ENCODE data around the gene CALB2.

CALB2 gene

GRCh38 chr16:71399801-71400563, 41.5 kb downstream of the CALB2 start:
- DNase-seq: no peak

- no peak for DNase-seq
These were observed 43.5 kb downstream of the CALB2 start for GRCh38 chr16:71402007-71402406.

GRCh38 chr16:71402674-71403073, 44.2 kb downstream of the CALB2 start:
- no peak for DNase-seq

- no peak for DNase-seq
These were observed 45.8 kb downstream of the CALB2 start for GRCh38 chr16:71404364-71404763.

GRCh38 chr16:71406316-71406715, 47.8 kb downstream of the CALB2 start:
- DNase-seq: no peak

DNA sequence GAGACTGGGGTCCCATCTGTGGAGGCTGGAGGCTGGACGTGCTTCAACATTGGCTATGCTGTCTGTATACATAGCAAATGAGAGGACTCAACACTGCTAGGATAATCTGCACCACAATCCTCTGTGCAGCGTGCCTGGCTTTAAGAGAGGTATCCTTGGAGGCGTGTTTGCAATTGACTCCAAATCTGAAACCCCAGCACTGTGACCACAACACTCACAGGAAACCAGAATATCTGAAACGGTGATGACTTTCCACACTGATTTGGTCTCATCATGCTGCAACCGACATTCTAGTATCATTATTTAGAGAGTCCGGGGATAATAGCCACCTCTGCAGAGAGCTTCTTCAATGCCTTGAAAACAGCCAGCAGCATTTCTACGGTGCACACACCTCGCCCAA, 48.2 kb downstream of the CALB2 start:
- no peak for DNase-seq

GRCh38 chr16:71407731-71408130, 49.2 kb downstream of the CALB2 start:
- DNase-seq: no peak

GRCh38 chr16:71408536-71408935, 50.0 kb downstream of the CALB2 start:
- no peak for DNase-seq

- DNase-seq: no peak
These were observed 50.7 kb downstream of the CALB2 start for GRCh38 chr16:71409011-71409775.

DNA sequence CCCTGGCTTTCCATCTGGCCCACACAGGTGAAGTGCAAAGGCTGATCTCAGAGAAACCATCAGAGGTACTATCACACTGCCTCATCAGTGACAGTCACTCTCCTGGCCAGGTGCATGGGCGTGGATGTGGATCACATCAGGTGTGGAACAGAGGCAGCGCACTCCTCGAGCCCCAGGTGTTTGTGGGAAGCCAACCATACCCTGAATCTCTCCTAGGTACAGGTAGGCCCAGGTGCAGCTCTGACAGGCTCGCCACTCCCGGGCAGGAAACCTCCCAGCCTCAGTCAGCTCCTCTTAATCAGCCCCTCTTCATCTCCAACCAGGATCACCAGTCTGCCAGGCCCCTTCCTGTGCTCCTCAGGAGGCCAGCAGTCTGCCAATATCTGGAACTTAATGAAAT, 51.6 kb downstream of the CALB2 start:
- no peak for DNase-seq

- DNase-seq: peak; percentile 68
These were observed 54.0 kb downstream of the CALB2 start for GRCh38 chr16:71412270-71413160.

- DNase-seq: no peak
These were observed 54.8 kb downstream of the CALB2 start for GRCh38 chr16:71413341-71413740.

DNA sequence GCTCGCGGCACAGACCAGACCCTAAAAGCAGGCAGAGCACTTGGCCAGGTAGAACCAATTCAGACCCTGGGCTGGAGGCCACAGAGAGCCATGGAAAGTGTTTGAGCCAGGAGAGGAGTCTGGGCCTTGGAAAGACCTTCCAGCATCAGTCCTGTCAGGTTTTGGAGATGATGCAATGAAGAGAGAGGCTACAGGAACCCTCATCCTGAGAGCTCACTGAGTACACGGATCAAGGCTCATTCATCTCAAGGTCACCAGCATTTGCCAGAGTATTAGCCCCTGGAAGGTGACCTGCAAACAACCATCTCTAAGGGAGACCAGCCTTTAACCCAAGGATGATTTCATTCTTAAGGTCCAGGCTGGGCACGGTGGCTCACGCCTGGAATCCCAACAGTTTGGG, 55.5 kb downstream of the CALB2 start:
- no peak for DNase-seq

DNA sequence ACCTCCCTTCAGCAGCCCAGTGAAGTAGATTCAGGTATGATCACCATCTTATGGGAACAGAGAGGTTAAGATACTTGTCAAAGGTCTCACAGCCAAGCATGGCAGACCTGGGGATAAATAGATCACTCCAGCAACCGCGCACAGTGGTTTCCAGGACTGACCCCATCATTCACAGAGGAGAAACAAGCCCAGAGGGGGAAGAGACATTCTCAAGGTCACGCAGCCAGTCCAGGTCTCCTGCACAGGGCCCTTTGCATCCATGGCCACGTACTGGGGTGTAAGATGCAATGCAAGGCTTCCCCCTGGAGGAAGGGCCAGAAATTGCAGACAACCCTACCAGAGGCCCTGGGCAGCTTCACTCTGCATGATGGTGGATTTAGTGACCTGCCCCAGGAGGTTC, 63.4 kb downstream of the CALB2 start:
- DNase-seq: peak; percentile 49

- DNase-seq: no peak
These were observed 64.5 kb downstream of the CALB2 start for GRCh38 chr16:71423016-71423415.

DNA sequence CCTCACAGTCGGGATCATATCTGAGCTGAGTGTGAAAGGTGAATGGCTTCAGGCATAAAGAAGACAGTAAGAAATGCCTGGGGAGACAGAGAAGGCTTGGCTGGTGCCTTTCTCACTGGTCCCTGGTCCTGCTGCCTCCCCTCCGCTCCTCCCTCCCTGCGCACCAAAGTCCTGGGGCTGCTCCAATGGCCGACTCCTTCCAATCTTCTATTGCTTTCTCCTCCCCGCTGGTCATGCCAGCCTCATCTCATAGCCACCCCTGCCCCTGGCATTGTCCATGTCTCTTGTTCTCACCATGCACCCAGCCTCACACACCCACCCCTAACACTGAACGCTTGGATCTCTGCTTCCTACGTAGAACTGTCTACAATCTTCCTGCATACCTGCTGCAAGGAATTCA, 65.3 kb downstream of the CALB2 start:
- no peak for DNase-seq

GRCh38 chr16:71424626-71425025, 66.1 kb downstream of the CALB2 start:
- no peak for DNase-seq

DNA sequence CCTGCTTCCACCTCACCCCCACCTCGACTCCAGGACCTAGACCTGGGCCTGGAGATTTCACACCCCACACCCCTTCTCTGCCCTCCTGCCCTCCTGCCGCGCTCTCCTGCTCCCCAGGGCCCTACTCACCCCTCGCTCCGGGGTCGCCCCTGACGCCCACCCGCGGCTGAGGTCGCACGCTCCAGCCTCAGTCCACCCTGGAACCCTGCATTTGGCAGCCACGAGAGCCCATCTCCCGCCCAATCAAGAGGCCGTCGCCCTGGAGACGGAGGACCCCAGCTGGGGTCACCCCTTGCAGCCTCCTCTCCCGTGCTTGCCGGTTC, 67.2 kb downstream of the CALB2 start:
- no peak for DNase-seq

- peak; percentile 82 for DNase-seq
These were observed 67.8 kb downstream of the CALB2 start for GRCh38 chr16:71426069-71426879.

- DNase-seq: no peak
These were observed 68.5 kb downstream of the CALB2 start for GRCh38 chr16:71426880-71427615.

DNA sequence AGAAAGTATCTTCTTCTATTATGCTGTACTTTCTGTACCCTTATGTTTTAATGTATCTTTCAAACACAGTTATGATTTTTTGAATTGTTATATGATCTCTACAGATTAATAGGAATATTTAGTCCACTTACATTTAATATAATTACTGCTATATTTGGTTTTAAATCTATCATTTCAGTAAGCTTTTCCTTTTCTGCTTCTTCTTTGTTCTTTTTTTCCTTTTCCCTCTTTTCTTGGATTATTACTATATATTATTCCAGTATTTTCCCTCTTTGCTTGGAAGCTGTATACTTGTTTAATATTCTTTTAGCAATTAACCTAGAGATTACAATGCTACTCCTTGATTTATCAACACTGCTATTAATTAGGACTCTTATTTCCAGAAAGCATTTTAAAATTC, 69.9 kb downstream of the CALB2 start:
- no peak for DNase-seq

DNA sequence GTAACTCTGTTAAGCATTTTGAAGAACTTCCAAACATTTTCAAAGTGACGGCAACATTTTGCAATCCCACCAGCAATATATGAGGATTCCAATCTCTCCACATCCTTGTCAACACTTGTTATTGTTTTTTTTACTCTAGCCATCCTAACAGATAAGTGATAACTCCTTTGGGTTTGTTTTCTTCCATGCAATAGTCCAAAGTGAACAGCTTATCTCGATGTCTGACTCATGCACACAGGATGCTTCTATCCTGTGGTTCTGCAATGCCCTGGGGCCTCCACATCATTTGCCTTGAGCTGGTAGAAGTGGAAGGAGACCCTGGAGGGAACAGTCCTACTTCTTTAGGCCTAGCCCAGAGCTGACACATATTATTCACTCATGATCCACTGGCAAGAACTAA, 70.4 kb downstream of the CALB2 start:
- no peak for DNase-seq

Measured in activated CD4-positive, alpha-beta T cell treated with anti-CD3 and anti-CD28 coated beads, Interleukin-2, amount 50 U/mL, for 16 hours (primary cell).